HG03108 (cell line): ENCODE measurements around the gene MYO1E.
"Not testable (repeated sequence)": the region's sequence is repeated elsewhere in the genome, so short reads cannot be mapped to it uniquely, and the experiment has no call there.

Experiments used
- ATAC-seq: cut with Tn5 transposase; IDR thresholded peaks from one replicate; pipeline ENCODE4 v1.9.1; 2021; ENCODE audit warnings: moderate library complexity; ENCODE audit not compliant: unreplicated experiment

Gene MYO1E

GRCh38 chr15:59296181-59296617 lies 76.5 kb downstream of the MYO1E start:
- ATAC-seq, result no peak

GRCh38 chr15:59295261-59296001 lies 77.2 kb downstream of the MYO1E start:
- ATAC-seq, result no peak

DNA sequence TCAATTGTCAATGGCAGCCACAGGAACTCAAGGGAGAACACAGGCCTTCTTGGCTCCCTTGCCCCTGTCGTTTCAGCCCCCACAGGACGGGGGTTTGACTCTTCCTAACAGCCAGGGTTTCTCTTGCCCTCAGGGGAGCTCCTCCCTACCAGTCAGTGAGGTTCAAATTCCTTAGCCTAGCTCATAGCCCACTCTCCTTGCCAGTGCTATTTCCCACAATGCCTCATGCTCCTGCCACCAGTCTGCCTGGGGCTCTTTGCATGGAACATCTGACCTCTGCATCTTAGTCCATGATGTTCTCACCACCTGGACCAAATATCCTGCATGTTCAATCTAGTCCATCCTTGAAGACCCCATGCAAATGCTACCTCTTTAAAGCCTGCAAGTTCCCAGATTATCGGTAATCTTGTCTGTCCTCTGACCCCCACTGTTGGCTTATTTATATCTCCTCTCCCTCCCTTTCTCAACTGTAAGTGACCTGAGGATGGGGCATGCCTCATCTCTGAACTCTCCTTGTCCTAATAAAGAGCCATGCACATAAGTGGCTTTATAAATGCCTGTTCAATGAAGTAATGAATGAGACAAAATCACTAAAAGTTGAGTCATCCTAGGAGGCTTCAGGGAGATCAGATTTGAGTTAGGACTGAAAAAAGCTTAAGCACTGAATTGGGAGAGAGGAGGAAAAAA lies 78.0 kb downstream of the MYO1E start:
- ATAC-seq, result no peak

- ATAC-seq, result no peak
Observed at GRCh38 chr15:59292442-59293151, 80.1 kb downstream of the MYO1E start.

GRCh38 chr15:59291213-59291549 lies 81.5 kb downstream of the MYO1E start:
- ATAC-seq, result no peak

GRCh38 chr15:59290295-59291212 lies 82.1 kb downstream of the MYO1E start:
- peak; percentile 38 for ATAC-seq

GRCh38 chr15:59289574-59289973 lies 83.1 kb downstream of the MYO1E start:
- no peak for ATAC-seq

GRCh38 chr15:59283717-59284391 lies 88.8 kb downstream of the MYO1E start:
- no peak for ATAC-seq

- no peak for ATAC-seq
Observed at GRCh38 chr15:59282515-59283337, 89.9 kb downstream of the MYO1E start.

GRCh38 chr15:59281699-59282098 lies 91.0 kb downstream of the MYO1E start:
- ATAC-seq, result no peak

DNA sequence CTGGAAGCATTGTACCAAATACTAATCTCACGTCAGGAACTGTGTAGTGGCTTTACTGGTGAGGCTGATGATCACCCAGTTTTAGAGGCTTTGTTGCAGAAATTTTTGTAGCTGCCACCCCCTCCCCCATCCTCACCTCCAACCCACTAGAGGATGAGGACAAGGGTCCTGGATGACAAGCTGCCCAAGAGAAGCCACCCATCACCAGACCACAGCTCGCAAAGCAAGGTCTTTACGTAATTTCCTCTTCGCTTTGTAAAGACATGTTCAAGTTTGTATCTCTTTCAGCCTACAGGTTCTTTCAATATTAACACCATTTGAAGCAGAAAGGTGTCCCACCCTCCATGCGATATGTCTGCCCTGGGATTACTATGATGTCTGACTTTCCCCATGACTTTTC lies 91.8 kb downstream of the MYO1E start:
- no peak for ATAC-seq

DNA sequence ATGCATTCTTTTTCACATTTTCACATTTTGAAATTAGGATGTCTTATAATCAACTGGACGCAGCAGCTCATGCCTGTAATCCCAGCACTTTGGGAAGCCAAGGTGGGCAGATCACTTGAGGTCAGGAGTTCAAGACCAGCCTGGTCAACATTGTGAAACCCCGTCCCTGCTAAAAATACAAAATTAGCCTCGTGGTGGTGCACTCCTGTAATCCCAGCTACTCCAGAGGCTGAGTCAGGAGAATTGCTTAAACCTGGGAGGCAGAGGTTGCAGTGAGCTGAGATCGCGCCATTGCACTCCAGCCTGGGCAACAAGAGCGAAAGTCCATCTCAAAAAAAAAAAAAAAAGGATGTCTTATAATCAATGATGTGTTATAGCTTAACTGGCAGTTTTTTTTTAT lies 92.4 kb downstream of the MYO1E start:
- not testable (repeated sequence) for ATAC-seq

GRCh38 chr15:59279023-59279422 lies 93.6 kb downstream of the MYO1E start:
- ATAC-seq, result no peak

DNA sequence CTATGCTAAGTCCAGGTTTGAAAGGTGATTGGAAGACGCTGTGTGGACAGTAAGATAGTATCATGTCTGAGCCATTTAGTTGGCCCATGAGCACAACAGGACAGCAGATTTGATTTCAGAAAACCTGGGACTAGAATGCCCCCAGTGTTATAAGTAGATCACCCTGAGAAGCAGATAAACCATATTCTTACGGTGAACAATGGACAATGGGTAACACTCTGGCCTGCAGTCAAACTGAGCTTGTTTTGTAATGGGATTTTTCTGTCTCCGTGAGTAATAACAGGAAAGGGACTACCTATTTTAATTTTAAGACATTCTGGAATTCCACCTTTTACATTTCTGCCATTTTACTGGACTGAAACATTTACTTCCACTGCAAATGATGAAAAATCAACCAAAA lies 94.6 kb downstream of the MYO1E start:
- no peak for ATAC-seq

DNA sequence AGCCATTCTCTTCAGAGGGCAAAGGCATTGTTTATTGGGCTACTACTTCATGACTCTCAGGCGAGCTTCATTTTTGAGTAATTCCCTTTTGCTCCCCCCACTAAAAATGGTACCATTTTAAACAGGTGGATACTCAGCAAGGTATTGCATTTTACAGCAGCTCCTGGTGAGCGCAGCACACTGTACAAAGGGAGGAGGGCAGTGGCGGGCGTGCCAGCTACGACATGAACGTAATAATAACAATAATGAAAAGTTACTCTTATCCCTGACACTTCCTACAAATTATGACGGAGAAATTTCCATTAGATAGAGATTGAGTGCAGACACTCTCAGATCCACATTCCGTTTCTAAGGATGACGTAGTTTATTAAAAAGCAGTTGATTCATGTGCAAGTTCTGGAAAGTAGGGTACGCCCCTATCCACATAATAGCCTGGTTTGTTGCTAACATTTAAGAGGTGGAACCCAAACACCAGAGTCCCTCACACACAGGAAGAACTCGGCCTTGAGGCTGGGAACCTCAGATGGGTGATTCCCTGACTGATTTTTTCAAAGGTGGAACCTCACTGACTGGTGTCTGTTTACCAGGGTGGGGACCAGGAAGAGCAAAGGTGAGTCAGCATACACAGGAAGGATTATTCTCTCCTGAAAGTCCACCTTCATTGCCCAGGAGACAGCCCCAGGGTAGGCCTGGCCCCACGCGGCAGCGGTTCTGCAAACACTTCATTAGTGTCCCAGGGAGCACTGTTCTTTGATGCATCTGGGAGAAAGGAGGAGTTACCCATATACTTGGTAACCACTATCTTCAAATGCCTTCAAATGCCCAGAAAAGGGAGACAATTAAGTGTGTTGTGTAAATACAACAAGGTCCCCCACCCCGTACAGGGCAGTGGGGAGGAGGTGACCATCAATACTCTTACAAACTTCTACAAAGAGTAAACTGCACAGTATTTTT lies 96.2 kb downstream of the MYO1E start:
- ATAC-seq, result no peak

- ATAC-seq, result no peak
Observed at GRCh38 chr15:59274126-59274970, 98.3 kb downstream of the MYO1E start.

DNA sequence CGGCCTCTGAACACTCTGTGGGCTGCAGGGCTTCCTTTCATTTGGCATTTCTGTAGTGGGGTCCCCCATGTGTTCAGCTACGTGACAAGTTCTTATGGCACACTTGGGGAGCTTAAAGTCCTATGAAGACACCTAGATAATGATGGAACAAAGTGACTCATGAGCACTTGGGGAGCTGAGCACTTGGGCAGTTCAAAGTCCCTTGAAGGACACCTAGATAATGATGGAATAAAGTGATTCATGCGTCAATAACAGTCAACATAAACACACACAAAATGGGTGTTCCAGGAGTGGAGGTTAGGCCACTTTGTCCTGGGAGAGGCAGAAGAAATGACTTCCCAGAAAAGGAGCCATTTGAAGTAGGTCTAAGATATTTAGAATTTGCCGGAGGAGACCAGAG lies 99.4 kb downstream of the MYO1E start:
- ATAC-seq, result no peak
